Keratinocyte (primary cell): ENCODE results near the gene TEX29. TPM values are rescaled to one million over a fixed set of nuclear protein-coding genes. Genes with fewer than 3 reads are reported as not detected.

Experiments used
- DNase-seq: peaks from one replicate; pipeline ENCODE4 v3.0.0-alpha.2; 2011; ENCODE audit warnings: low read depth, missing footprints, low spot score
- FAIRE-seq: peaks from 2 replicates; lab custom pipeline; 2011; peaks lifted over from hg19 to GRCh38; lab: Jason Lieb, UNC
- H2AFZ ChIP-seq: 2 replicates; pipeline ENCODE4 v1.6.0; 2012; ENCODE audit warnings: low read length, control low read depth, inconsistent platforms; ENCODE audit not compliant: control insufficient read depth
- H3K27ac ChIP-seq: 2 replicates; pipeline ENCODE4 v1.5.1; 2011; ENCODE audit warnings: low read length; ENCODE audit not compliant: control insufficient read depth, insufficient read depth
- H3K27me3 ChIP-seq: 3 replicates; pipeline ENCODE4 v1.6.0; 2011; ENCODE audit warnings: low read length; ENCODE audit not compliant: control insufficient read depth, insufficient read depth; ENCODE audit errors: extremely low read depth
- H3K36me3 ChIP-seq, 2 experiments: 2 replicates in 1 of 2; 3 replicates in 1 of 2; pipeline ENCODE4 v1.5.1; 2011; ENCODE audit warnings: low read length in 2 of 2, mild to moderate bottlenecking in 1 of 2; ENCODE audit not compliant: control insufficient read depth in 2 of 2, insufficient read depth in 2 of 2; ENCODE audit errors: extremely low read depth in 1 of 2
- H3K4me1 ChIP-seq: 3 replicates; pipeline ENCODE4 v1.5.1; 2011; ENCODE audit warnings: low read length; ENCODE audit not compliant: control insufficient read depth, insufficient read depth; ENCODE audit errors: extremely low read depth
- H3K4me2 ChIP-seq: 3 replicates; pipeline ENCODE4 v1.6.0; 2011; ENCODE audit warnings: low read depth, low read length; ENCODE audit not compliant: control insufficient read depth, insufficient read depth; ENCODE audit errors: extremely low read depth
- H3K4me3 ChIP-seq, 3 experiments: fragments of 200-600 bp in 1 of 3; sonication (generic) in 1 of 3; 2 replicates in 2 of 3; 3 replicates in 1 of 3; pipeline ENCODE4 v1.5.1; 2011 to 2016; ENCODE audit warnings: low read length in 3 of 3, mild to moderate bottlenecking in 3 of 3, control low read depth in 2 of 3, inconsistent platforms in 1 of 3, low read depth in 1 of 3, mixed read lengths in 1 of 3, mixed run types in 1 of 3, moderate library complexity in 1 of 3; ENCODE audit not compliant: control insufficient read depth in 2 of 3, insufficient read depth in 2 of 3; ENCODE audit errors: extremely low read depth in 1 of 3
- H3K79me2 ChIP-seq: 2 replicates; pipeline ENCODE4 v1.6.0; 2012; ENCODE audit warnings: low read length; ENCODE audit not compliant: control insufficient read depth, insufficient read depth
- H3K9ac ChIP-seq: 3 replicates; pipeline ENCODE4 v1.6.0; 2011; ENCODE audit warnings: low read length; ENCODE audit not compliant: control insufficient read depth, insufficient read depth; ENCODE audit errors: extremely low read depth
- H3K9me1 ChIP-seq: 3 replicates; pipeline ENCODE4 v1.6.0; 2011; ENCODE audit warnings: low read length; ENCODE audit not compliant: control insufficient read depth, insufficient read depth; ENCODE audit errors: extremely low read depth
- H3K9me3 ChIP-seq: 2 replicates; pipeline ENCODE4 v1.5.1; 2012; ENCODE audit warnings: low read depth, low read length; ENCODE audit not compliant: control insufficient read depth
- H4K20me1 ChIP-seq: 3 replicates; pipeline ENCODE4 v1.6.0; 2011; ENCODE audit warnings: low read length; ENCODE audit not compliant: control insufficient read depth, insufficient read depth; ENCODE audit errors: extremely low read depth
- EZH2 ChIP-seq: IDR thresholded peaks from one replicate; pipeline ENCODE4 v1.6.1; 2012; ENCODE audit warnings: inconsistent platforms, mild to moderate bottlenecking, low read length, moderate library complexity
- dilution Hi-C: fragments of 300-500 bp; cut with MboI; formaldehyde crosslinking; loops from one replicate; pipeline ENCODE4 v1.7.0; 2020; ENCODE audit warnings: low sequenced_read_pairs; ENCODE audit not compliant: extremely low pct_ligation_motif_present
- polyA plus RNA-seq, 5 experiments: library from polyadenylated mRNA; depleted of rRNA in 3 of 5; stranded (reverse) in 3 of 5; stranded (forward) in 1 of 5; unstranded in 1 of 5; fragments of >200 nt; gene quantifications; 1 replicate in 1 of 5; 2 replicates in 3 of 5; 3 replicates in 1 of 5; pipeline versions ENCODE4 v1.2.1 to v1.2.3, GENCODE V29; 2011 to 2012; ENCODE audit warnings: missing spikeins in 2 of 5, low read depth in 1 of 5, low replicate concordance in 1 of 5
- TF ChIP-seq, protein P1 (sequence below), 3 experiments: IDR thresholded peaks in 1 of 3; conservative IDR thresholded peaks in 1 of 3; optimal IDR thresholded peaks in 1 of 3; 2 replicates in 2 of 3; 3 replicates in 1 of 3; pipeline versions ENCODE3 to v1.5.1; 2011; ENCODE audit warnings: low read length in 3 of 3, mild to moderate bottlenecking in 3 of 3, moderate library complexity in 2 of 3, control low read depth in 1 of 3, inconsistent platforms in 1 of 3; ENCODE audit not compliant: insufficient read depth in 2 of 3; ENCODE audit errors: extremely low read depth in 1 of 3

The TEX29 gene
- polyA plus RNA-seq, 1 donor (not counting 4 experiments of a cell fraction or from before 2014, with no cell fraction given) = 0.18 TPM

DNA sequence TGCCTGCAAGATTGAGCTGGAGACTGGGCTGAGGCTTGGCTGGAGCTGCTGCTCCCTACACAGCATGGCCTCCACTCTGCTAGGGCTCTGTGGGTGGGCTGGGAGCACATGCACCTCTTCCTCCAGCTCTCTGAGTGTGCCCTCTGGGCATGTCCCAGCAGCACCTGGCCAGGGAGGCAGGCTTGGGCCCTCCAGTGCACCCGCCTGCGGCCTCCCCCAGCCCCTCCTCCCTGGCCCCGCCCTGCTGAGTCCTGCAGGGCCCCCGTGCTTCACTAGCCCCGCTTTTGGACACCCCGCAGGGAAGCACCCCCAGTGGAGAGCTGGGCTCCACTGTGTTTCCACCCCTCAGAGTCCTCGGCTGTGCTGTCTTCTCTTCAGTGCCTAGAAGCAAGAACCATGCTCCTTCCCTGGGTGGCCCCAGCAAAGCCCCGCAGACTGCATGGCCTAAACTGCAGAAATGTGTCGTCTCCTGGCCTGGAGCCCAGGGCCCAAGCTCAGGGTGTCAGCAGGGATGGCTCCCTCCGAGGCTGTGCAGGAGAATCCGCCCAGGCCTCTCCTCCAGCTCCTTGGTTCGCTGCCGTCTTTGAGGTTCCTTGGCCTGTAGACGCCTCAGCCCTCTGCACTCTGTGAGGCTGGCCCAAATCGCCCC, 5.0 kb upstream of the TEX29 start:
- Histone ChIP-seq H3K4me3 (no peak overlapping the region), H3K4me2 (no peak overlapping the region), H3K27me3 (no peaks in the 10 kb centered on the region), H3K27ac (no peak overlapping the region), H3K4me1 (no peaks in the 10 kb centered on the region), H2AFZ (no peak overlapping the region), H3K9me1 (no peaks in the 10 kb centered on the region), H3K9ac (no peak overlapping the region), H3K9me3 (no peaks in the 10 kb centered on the region), H3K36me3 (peaks cover 0 to 3% of the 10 kb centered on the region in 2 experiments), H4K20me1 (no peaks in the 10 kb centered on the region), H3K79me2 (no peaks in the 10 kb centered on the region)
- no peak for DNase-seq
- dilution Hi-C loops = no loop called here
- no peak for FAIRE-seq
- TF ChIP-seq, protein P1, sequence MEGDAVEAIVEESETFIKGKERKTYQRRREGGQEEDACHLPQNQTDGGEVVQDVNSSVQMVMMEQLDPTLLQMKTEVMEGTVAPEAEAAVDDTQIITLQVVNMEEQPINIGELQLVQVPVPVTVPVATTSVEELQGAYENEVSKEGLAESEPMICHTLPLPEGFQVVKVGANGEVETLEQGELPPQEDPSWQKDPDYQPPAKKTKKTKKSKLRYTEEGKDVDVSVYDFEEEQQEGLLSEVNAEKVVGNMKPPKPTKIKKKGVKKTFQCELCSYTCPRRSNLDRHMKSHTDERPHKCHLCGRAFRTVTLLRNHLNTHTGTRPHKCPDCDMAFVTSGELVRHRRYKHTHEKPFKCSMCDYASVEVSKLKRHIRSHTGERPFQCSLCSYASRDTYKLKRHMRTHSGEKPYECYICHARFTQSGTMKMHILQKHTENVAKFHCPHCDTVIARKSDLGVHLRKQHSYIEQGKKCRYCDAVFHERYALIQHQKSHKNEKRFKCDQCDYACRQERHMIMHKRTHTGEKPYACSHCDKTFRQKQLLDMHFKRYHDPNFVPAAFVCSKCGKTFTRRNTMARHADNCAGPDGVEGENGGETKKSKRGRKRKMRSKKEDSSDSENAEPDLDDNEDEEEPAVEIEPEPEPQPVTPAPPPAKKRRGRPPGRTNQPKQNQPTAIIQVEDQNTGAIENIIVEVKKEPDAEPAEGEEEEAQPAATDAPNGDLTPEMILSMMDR (optimal IDR thresholded peaks at IDR 0.05 in 1 of 3, IDR thresholded peaks at IDR 0.05 in 1 of 3, conservative IDR thresholded peaks at IDR 0.05 in 1 of 3; ENCODE audit: extremely low read depth in 1 of 3, insufficient read depth in 2 of 3, low read length in 3 of 3) = no peak
- no peak for TF ChIP-seq EZH2

DNA sequence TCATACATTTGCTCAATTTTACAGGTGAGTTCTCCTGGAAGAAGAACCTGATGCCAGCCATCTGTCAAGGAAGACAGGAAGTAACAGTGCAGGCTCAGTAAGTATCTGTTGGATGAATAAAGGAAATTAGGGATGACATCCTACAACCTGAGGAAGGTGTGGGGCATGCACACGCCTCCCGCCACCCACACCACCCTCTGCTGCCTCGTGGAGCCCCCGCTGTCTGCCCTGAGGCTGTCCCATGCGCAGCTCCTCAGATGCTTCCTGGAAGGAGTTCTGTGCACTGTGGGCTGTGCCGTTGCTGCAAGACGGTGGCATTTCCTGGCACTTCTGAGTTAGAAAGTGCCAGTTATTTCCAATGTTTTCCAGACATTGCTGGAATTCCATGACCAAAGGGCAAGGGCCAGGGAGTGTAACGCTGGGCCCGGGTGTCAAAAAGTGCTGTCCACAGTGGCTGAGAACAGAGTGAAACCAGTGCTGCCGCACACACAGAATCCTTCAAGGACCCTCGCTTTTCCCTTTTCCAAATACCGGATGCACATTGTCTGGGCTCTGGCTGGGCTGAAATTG, 4.2 kb upstream of the TEX29 start:
- Histone ChIP-seq H3K79me2 (no peaks in the 10 kb centered on the region), H4K20me1 (no peaks in the 10 kb centered on the region), H3K4me1 (no peaks in the 10 kb centered on the region), H3K27me3 (no peaks in the 10 kb centered on the region), H3K9ac (no peak overlapping the region), H2AFZ (no peak overlapping the region), H3K4me2 (no peak overlapping the region), H3K4me3 (no peak overlapping the region), H3K9me1 (no peaks in the 10 kb centered on the region), H3K9me3 (no peaks in the 10 kb centered on the region), H3K27ac (no peak overlapping the region), H3K36me3 (peaks cover 0 to 3% of the 10 kb centered on the region in 2 experiments)
- TF ChIP-seq, protein P1 (optimal IDR thresholded peaks at IDR 0.05 in 1 of 3, IDR thresholded peaks at IDR 0.05 in 1 of 3, conservative IDR thresholded peaks at IDR 0.05 in 1 of 3; ENCODE audit: extremely low read depth in 1 of 3, insufficient read depth in 2 of 3, low read length in 3 of 3) = no peak
- TF ChIP-seq EZH2 = no peak
- FAIRE-seq = no peak
- dilution Hi-C loops = no loop called here
- DNase-seq = no peak
